CD4-positive, alpha-beta T cell treated with Interleukin-17A for 4 hours (primary cell): ENCODE results near the gene SPON1.
A peak's percentile ranks its signal among the peaks of the same experiment; 100 is the strongest.

Source experiments
- DNase-seq: peaks from one replicate; pipeline ENCODE4 v3.0.0-alpha.2; 2020; ENCODE audit warnings: mixed read lengths

Gene SPON1

GRCh38 chr11:14202251-14203196, 240.0 kb downstream of the SPON1 start:
- DNase-seq = no peak

- no peak for DNase-seq
These were observed 240.8 kb downstream of the SPON1 start for GRCh38 chr11:14203321-14203720.

- DNase-seq = no peak
These were observed 250.5 kb downstream of the SPON1 start for GRCh38 chr11:14212986-14213385.

GRCh38 chr11:14218728-14219127, 256.2 kb downstream of the SPON1 start:
- no peak for DNase-seq

- no peak for DNase-seq
These were observed 261.2 kb downstream of the SPON1 start for GRCh38 chr11:14223636-14224288.

- DNase-seq = no peak
These were observed 261.9 kb downstream of the SPON1 start for GRCh38 chr11:14224395-14224794.

GRCh38 chr11:14225666-14226065, 263.1 kb downstream of the SPON1 start:
- DNase-seq = no peak

- no peak for DNase-seq
These were observed 265.8 kb downstream of the SPON1 start for GRCh38 chr11:14228356-14228755.

GRCh38 chr11:14229472-14229871, 266.9 kb downstream of the SPON1 start:
- no peak for DNase-seq

- DNase-seq = no peak
These were observed 267.9 kb downstream of the SPON1 start for GRCh38 chr11:14230407-14230806.

- DNase-seq = no peak
These were observed 270.1 kb downstream of the SPON1 start for GRCh38 chr11:14232652-14233051.

GRCh38 chr11:14234446-14234845, 271.9 kb downstream of the SPON1 start:
- DNase-seq = no peak

- no peak for DNase-seq
These were observed 273.2 kb downstream of the SPON1 start for GRCh38 chr11:14235701-14236100.

- DNase-seq = no peak
These were observed 275.0 kb downstream of the SPON1 start for GRCh38 chr11:14237444-14237961.

GRCh38 chr11:14240221-14240620, 277.7 kb downstream of the SPON1 start:
- DNase-seq = no peak

GRCh38 chr11:14240951-14241350, 278.4 kb downstream of the SPON1 start:
- no peak for DNase-seq

- DNase-seq = no peak
These were observed 279.7 kb downstream of the SPON1 start for GRCh38 chr11:14242187-14242586.

GRCh38 chr11:14242733-14243132, 280.2 kb downstream of the SPON1 start:
- DNase-seq = no peak

GRCh38 chr11:14244926-14245325, 282.4 kb downstream of the SPON1 start:
- no peak for DNase-seq

- no peak for DNase-seq
These were observed 282.9 kb downstream of the SPON1 start for GRCh38 chr11:14245444-14245843.

GRCh38 chr11:14248580-14248981, 286.1 kb downstream of the SPON1 start:
- DNase-seq = peak; percentile 53

GRCh38 chr11:14249121-14249963, 286.8 kb downstream of the SPON1 start:
- DNase-seq = peak; percentile 84

GRCh38 chr11:14251754-14252153, 289.2 kb downstream of the SPON1 start:
- DNase-seq = no peak
